SKM-1 treated with dmso at 0.1 percent for 144 hours (cell line): Measurements from ENCODE around the gene OR10K1.

ENCODE experiments used
- DNase-seq: peaks from one replicate; lab custom pipeline; 2025; ENCODE audit not compliant: unreplicated experiment; lab: John Stamatoyannopoulos, UW

Gene OR10K1

GRCh38 chr1:158516966-158517365 is 55.3 kb downstream of the OR10K1 start:
- DNase-seq, result no peak
